GM18520 (cell line): ENCODE data around the gene MOCS1.

Source experiments
- ATAC-seq: cut with Tn5 transposase; IDR thresholded peaks from one replicate; pipeline ENCODE4 v1.9.1; 2021; ENCODE audit not compliant: unreplicated experiment

Gene MOCS1

GRCh38 chr6:39881851-39882530, 52.3 kb downstream of the MOCS1 start:
- no peak for ATAC-seq

DNA sequence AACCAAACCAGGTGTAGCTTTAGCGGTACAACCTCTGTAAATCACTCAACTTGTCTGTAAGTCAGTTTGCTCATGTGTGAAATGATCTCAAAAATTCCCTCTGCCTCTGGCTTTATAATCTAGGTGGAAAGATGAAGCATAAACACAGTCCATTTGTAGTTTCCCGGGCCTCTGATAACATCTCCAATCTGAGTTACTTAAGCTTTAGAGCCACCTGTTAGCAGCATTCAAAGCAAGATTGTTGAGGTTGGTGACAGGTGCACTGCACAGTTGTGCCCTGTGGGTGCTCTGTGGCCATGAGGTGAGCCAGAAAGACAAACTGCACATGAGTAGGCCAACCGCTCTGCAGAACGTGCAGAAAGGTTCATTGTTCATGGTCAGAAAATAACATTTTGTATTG, 53.7 kb downstream of the MOCS1 start:
- ATAC-seq, result no peak

- no peak for ATAC-seq
Measured at GRCh38 chr6:39879535-39879934, 54.7 kb downstream of the MOCS1 start.

DNA sequence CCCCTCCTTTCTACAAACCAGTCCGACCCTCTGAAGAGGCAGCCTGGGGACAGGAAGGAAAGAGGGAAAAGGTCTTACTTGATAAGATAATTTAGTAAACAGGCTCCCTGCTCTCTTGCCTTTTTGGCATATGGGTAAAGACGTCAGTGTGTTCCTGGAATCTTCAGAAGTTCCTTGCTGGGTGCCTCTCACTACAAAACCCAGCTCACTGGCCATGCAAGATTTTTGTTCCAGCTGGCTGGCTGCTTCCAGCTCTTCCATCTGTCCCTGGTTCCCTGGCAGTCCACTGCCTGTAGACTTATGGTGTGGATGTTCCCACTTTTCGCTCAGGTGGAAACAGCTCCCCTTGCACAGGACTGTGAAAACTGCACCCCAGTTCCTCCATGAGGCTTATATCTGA, 57.4 kb downstream of the MOCS1 start:
- ATAC-seq, result no peak

DNA sequence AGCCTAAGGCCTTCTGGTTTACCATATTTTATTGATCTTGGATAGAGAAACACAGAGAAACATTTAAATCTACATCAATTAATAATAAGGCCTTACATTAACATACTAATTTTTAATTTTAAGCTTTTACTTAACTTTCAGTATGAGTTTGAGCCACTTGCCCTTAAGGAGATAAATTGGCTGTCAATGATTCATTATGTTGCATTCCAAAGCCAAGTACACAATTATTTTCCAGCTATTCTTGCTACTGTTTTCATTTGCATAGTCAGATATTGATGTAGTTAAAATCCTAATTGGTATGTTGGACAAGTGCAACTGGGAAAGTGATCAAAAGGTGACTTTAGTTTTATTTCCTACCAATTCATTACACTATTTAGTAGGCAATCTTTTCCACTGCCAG, 58.2 kb downstream of the MOCS1 start:
- ATAC-seq, result no peak

- ATAC-seq, result no peak
Measured at GRCh38 chr6:39873439-39873838, 60.8 kb downstream of the MOCS1 start.

DNA sequence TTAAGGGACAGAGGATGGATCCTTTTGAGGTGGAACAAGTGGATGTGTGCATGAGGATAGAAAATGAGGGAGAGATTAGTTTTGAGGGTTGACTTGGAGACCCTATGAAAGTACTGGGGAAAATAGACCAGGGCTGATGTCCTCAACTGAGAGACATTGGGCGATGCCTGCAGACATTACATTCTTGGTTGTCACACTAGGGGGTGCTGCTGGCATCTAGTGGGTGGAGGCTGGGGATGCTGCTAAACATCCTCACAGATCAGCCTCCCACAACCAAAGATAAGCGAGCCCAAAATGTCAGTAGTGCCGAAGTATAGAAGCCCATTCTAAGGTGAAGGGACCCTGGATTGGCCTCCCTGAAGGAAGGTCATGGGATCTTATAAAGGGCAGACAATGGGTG, 63.3 kb downstream of the MOCS1 start:
- ATAC-seq, result no peak

DNA sequence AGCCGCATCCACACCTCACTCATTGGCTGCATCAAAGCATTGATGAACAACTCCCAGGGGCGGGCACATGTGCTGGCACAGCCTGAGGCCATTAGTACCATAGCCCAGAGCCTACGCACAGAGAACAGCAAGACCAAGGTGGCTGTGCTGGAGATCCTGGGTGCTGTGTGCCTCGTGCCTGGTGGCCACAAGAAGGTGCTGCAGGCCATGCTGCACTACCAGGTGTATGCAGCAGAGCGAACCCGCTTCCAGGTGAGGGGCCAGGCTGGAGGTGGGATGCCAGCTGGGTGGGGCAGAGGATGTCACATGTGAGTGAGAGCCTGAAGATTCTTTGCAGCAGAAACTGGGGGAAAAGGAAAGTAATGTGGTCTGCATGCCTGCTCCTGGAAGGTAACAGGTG, 66.7 kb downstream of the MOCS1 start:
- no peak for ATAC-seq

GRCh38 chr6:39865011-39865888, 69.0 kb downstream of the MOCS1 start:
- ATAC-seq, result no peak

DNA sequence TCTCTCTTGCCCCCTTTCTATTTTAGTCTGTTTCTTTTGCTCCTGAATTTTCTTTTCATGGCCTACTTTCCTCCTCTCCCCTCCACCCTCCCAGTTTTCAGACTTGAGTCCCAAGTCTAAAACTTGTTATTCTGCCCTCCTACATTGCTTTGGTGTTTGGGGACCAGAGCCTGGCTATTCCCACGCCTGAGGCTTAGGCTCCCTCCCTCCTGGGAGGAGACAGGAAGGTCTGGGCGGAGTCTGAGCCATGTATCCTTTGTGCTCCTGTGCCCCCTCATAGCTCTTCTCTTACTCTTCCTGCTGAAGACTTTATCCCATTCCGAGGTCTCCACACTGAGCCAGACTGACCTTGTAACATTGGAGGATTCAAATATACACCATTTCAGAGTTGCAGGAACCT, 72.6 kb downstream of the MOCS1 start:
- ATAC-seq, result no peak

DNA sequence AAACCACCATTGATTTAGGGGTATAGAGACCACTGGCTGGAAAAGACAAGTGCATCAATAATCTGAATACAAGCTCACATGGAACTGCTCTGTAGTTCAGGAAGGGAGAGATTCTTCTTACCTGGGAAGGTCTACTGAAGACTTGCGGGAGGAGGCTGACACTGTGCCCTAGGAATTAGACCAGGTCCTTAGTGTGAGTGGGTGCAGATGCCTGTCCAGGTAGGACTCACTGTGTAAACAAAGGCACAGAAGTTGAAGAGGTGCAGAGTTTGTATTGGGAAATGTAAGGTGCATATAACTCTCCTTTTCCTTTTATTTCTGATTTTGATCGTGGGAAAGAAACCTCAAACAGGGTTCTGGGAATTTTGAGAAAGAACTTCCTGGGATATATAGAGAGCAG, 75.2 kb downstream of the MOCS1 start:
- ATAC-seq, result no peak

- no peak for ATAC-seq
Measured at GRCh38 chr6:39855356-39855995, 78.8 kb downstream of the MOCS1 start.
